ENCODE data around the gene ADAMTS13.
"Not testable (repeated sequence)": the region's sequence is repeated elsewhere in the genome, so short reads cannot be mapped to it uniquely, and the experiment has no call there.

DNA sequence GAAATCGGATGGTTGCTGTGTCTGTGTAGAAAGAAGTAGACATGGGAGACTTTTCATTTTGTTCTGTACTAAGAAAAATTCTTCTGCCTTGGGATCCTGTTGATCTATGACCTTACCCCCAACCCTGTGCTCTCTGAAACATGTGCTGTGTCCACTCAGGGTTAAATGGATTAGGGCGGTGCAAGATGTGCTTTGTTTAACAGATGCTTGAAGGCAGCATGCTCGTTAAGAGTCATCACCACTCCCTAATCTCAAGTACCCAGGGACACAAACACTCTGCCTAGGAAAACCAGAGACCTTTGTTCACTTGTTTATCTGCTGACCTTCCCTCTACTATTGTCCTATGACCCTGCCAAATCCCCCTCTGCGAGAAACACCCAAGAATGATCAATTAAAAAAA lies 30.7 kb upstream of the ADAMTS13 start:
- not testable (repeated sequence) for TF ChIP-seq POLR2AphosphoS5 (IDR thresholded peaks at IDR 0.05); CTCF (IDR thresholded peaks at IDR 0.05 in 8 of 11, conservative IDR thresholded peaks at IDR 0.05 in 3 of 11)
